GM12878 (cell line): Measurements from ENCODE around the gene BCR. TPM values are rescaled to one million over a fixed set of nuclear protein-coding genes. Genes with fewer than 3 reads are reported as not detected.

ENCODE experiments used
- CHD1 ChIP-seq: IDR thresholded peaks from 2 replicates; pipeline ENCODE4 v1.6.1; 2012; ENCODE audit warnings: low read depth, low read length, improper control_type of control experiment
- EP300 ChIP-seq, 2 experiments: fragments of 150-350 bp in 1 of 2; IDR thresholded peaks; 2 replicates each; pipeline ENCODE4 v1.6.1; 2011 to 2012; ENCODE audit warnings: low read depth in 2 of 2, low read length in 2 of 2, borderline replicate concordance in 1 of 2, improper control_type of control experiment in 1 of 2, inconsistent platforms in 1 of 2; ENCODE audit not compliant: control insufficient read depth in 1 of 2
- EZH2 ChIP-seq: IDR thresholded peaks from 2 replicates; pipeline ENCODE4 v1.6.1; 2012; ENCODE audit warnings: low read depth, mild to moderate bottlenecking, control low read depth, inconsistent platforms, low read length, borderline replicate concordance; ENCODE audit not compliant: control insufficient read depth
- HSF1 ChIP-seq: fragments of 150-350 bp; IDR thresholded peaks from 2 replicates; pipeline ENCODE4 v1.6.1; 2014; ENCODE audit warnings: mild to moderate bottlenecking, low read depth, low read length
- IKZF1 ChIP-seq: fragments of 450-650 bp; conservative IDR thresholded peaks from 2 replicates; pipeline ENCODE4 v1.6.1; 2017; ENCODE audit warnings: antibody characterized with exemption, mild to moderate bottlenecking
- MYC ChIP-seq: IDR thresholded peaks from 2 replicates; pipeline ENCODE4 v1.6.1; 2011; ENCODE audit warnings: mild to moderate bottlenecking, low read length, moderate library complexity, inconsistent platforms; ENCODE audit not compliant: insufficient read depth, insufficient replicate concordance, insufficient read length, severe bottlenecking
- NBN ChIP-seq: fragments of 450-650 bp; IDR thresholded peaks from 2 replicates; pipeline ENCODE4 v1.6.1; 2016
- NR2F1 ChIP-seq: fragments of 450-650 bp; conservative IDR thresholded peaks from 2 replicates; pipeline ENCODE4 v1.6.1; 2017; ENCODE audit warnings: mild to moderate bottlenecking
- RUNX3 ChIP-seq: IDR thresholded peaks from 2 replicates; pipeline ENCODE4 v1.6.1; 2012; ENCODE audit warnings: low read length, inconsistent platforms
- SMAD5 ChIP-seq: IDR thresholded peaks from 2 replicates; pipeline ENCODE4 v1.6.1; 2016; ENCODE audit warnings: antibody characterized with exemption, low read depth
- SPI1 ChIP-seq: IDR thresholded peaks from 2 replicates; pipeline ENCODE4 v1.6.1; 2011; ENCODE audit warnings: low read depth, mild to moderate bottlenecking, low read length, moderate library complexity, borderline replicate concordance; ENCODE audit not compliant: insufficient read depth
- SUZ12 ChIP-seq: fragments of 200-600 bp; sonication (generic); IDR thresholded peaks from one replicate; pipeline ENCODE4 v1.6.1; 2018; ENCODE audit warnings: antibody characterized with exemption, mild to moderate bottlenecking; ENCODE audit not compliant: unreplicated experiment
- TAF1 ChIP-seq: IDR thresholded peaks from 2 replicates; pipeline ENCODE4 v1.6.1; 2011; ENCODE audit warnings: mild to moderate bottlenecking, low read depth, low read length, borderline replicate concordance
- TARDBP ChIP-seq: IDR thresholded peaks from 2 replicates; pipeline ENCODE4 v1.6.1; 2016; ENCODE audit warnings: borderline replicate concordance
- polyA plus RNA-seq, 11 experiments: library from polyadenylated mRNA; depleted of rRNA in 4 of 11; unstranded in 6 of 11; stranded (reverse) in 5 of 11; fragments of >200 nt; fragmentation: Nextera tagmentation in 4 of 11; fragmentation: Illumina TruSeq in 1 of 11; extraction: Ambion mirVana in 4 of 11; extraction: Trizol in 1 of 11; gene quantifications; 1 replicate in 1 of 11; 2 replicates in 10 of 11; pipeline versions ENCODE4 v1.2.1 to v1.2.3, GENCODE V29; 2011 to 2016; ENCODE audit warnings: inconsistent platforms in 2 of 11, missing spikeins in 2 of 11, low read depth in 1 of 11
- total RNA-seq, 4 experiments: library from RNA; depleted of rRNA in 3 of 4; stranded (reverse); fragments of >200 nt in 3 of 4; fragmentation: Illumina TruSeq in 1 of 4; extraction: Trizol in 1 of 4; gene quantifications; 2 replicates each; pipeline versions ENCODE4 v1.2.1 to v1.2.3, GENCODE V29; 2013 to 2021
- TF ChIP-seq, protein P1 (sequence below): IDR thresholded peaks from 2 replicates; pipeline ENCODE4 v1.6.1; 2011; ENCODE audit warnings: borderline replicate concordance, low read depth, mild to moderate bottlenecking, moderate library complexity, low read length; ENCODE audit not compliant: insufficient read depth, poor library complexity, severe bottlenecking
- TF ChIP-seq, protein P2 (sequence below): IDR thresholded peaks from 2 replicates; pipeline ENCODE4 v1.6.1; 2012; ENCODE audit warnings: improper control_type of control experiment, low read depth, low read length; ENCODE audit not compliant: insufficient replicate concordance
- TF ChIP-seq, protein P3 (sequence below): fragments of 450-650 bp; formaldehyde crosslinking; IDR thresholded peaks from 2 replicates; pipeline ENCODE4 v1.5.0; 2022; ENCODE audit warnings: mild to moderate bottlenecking, missing genetic modification characterization

BCR gene
- total and polyA plus RNA-seq, 10 of the 15 experiments (the other 5 are each of a cell fraction or from before 2014, with no cell fraction given) = 1.7 to 64.7 (median 18.4) TPM

DNA sequence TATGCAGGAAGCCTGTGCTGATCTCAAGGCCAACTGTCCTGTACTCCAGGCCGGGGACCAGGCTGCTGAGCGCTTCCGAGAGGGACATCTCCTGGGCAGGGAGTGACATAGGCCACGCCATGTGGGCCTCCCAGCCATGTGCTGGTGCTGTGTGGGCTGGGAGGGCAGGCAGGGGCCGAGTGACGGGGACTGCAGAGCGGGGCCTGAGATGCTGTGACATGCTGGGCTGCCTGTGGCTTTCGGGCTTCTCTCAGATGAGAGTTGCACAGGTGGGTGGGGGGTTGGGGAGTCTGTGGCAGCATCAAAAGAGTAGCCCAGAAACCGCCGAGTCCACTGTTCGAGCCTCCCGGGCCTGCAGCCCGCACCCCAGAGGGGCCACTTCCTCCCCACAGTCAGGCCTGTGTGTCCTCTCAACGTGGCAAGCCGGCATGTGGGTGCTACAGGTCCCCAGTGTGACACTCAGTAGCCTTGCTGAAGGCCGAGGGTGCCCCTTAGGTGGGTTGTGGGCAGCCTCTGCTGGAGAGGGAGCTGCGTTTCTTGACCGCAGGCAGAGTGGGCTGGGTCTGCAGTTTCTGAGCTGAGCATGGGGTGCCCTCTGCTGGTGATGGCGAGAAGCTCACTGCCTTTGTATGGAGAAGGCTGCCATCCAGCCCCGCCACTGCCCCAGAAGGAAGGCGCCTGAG, 101.2 kb downstream of the BCR start (continued):
- TF ChIP-seq EP300 (IDR thresholded peaks at IDR 0.05; ENCODE audit: borderline replicate concordance in 1 of 2, control insufficient read depth in 1 of 2, low read depth in 2 of 2, low read length in 2 of 2) (no peak), SUZ12 (no peak), HSF1 (no peak), IKZF1 (no peak; the same call in none of the 2 replicates), MYC (no peak), TARDBP (0 out of 2 replicates have a peak, but pooled peaks have one; percentile 55), NBN (peak; percentile 75; the same call in 1 of the 2 replicates), SPI1 (peak; percentile 67), SMAD5 (no peak), TAF1 (no peak), CHD1 (no peak), RUNX3 (peak; percentile 95), EZH2 (no peak), NR2F1 (0 out of 2 replicates have a peak, but pooled peaks have one; percentile 43)
- TF ChIP-seq, protein P1, sequence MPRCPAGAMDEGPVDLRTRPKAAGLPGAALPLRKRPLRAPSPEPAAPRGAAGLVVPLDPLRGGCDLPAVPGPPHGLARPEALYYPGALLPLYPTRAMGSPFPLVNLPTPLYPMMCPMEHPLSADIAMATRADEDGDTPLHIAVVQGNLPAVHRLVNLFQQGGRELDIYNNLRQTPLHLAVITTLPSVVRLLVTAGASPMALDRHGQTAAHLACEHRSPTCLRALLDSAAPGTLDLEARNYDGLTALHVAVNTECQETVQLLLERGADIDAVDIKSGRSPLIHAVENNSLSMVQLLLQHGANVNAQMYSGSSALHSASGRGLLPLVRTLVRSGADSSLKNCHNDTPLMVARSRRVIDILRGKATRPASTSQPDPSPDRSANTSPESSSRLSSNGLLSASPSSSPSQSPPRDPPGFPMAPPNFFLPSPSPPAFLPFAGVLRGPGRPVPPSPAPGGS = no peak
- TF ChIP-seq, protein P2, sequence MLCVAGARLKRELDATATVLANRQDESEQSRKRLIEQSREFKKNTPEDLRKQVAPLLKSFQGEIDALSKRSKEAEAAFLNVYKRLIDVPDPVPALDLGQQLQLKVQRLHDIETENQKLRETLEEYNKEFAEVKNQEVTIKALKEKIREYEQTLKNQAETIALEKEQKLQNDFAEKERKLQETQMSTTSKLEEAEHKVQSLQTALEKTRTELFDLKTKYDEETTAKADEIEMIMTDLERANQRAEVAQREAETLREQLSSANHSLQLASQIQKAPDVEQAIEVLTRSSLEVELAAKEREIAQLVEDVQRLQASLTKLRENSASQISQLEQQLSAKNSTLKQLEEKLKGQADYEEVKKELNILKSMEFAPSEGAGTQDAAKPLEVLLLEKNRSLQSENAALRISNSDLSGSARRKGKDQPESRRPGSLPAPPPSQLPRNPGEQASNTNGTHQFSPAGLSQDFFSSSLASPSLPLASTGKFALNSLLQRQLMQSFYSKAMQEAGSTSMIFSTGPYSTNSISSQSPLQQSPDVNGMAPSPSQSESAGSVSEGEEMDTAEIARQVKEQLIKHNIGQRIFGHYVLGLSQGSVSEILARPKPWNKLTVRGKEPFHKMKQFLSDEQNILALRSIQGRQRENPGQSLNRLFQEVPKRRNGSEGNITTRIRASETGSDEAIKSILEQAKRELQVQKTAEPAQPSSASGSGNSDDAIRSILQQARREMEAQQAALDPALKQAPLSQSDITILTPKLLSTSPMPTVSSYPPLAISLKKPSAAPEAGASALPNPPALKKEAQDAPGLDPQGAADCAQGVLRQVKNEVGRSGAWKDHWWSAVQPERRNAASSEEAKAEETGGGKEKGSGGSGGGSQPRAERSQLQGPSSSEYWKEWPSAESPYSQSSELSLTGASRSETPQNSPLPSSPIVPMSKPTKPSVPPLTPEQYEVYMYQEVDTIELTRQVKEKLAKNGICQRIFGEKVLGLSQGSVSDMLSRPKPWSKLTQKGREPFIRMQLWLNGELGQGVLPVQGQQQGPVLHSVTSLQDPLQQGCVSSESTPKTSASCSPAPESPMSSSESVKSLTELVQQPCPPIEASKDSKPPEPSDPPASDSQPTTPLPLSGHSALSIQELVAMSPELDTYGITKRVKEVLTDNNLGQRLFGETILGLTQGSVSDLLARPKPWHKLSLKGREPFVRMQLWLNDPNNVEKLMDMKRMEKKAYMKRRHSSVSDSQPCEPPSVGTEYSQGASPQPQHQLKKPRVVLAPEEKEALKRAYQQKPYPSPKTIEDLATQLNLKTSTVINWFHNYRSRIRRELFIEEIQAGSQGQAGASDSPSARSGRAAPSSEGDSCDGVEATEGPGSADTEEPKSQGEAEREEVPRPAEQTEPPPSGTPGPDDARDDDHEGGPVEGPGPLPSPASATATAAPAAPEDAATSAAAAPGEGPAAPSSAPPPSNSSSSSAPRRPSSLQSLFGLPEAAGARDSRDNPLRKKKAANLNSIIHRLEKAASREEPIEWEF = no peak
- TF ChIP-seq, protein P3, sequence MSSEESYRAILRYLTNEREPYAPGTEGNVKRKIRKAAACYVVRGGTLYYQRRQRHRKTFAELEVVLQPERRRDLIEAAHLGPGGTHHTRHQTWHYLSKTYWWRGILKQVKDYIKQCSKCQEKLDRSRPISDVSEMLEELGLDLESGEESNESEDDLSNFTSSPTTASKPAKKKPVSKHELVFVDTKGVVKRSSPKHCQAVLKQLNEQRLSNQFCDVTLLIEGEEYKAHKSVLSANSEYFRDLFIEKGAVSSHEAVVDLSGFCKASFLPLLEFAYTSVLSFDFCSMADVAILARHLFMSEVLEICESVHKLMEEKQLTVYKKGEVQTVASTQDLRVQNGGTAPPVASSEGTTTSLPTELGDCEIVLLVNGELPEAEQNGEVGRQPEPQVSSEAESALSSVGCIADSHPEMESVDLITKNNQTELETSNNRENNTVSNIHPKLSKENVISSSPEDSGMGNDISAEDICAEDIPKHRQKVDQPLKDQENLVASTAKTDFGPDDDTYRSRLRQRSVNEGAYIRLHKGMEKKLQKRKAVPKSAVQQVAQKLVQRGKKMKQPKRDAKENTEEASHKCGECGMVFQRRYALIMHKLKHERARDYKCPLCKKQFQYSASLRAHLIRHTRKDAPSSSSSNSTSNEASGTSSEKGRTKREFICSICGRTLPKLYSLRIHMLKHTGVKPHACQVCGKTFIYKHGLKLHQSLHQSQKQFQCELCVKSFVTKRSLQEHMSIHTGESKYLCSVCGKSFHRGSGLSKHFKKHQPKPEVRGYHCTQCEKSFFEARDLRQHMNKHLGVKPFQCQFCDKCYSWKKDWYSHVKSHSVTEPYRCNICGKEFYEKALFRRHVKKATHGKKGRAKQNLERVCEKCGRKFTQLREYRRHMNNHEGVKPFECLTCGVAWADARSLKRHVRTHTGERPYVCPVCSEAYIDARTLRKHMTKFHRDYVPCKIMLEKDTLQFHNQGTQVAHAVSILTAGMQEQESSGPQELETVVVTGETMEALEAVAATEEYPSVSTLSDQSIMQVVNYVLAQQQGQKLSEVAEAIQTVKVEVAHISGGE (CRISPR knock-in tag) = no peak
